Endothelial cell (in vitro differentiated cells): Measurements from ENCODE around the gene ATP5PF. TPM values are rescaled to one million over a fixed set of nuclear protein-coding genes. Genes with fewer than 3 reads are reported as not detected.

Experiments
- DNase-seq: peaks from one replicate; pipeline ENCODE4 v3.0.0; 2021; ENCODE audit warnings: low spot score
- H3K27ac Mint-ChIP-seq: one replicate; pipeline ENCODE4 v1.8.0; 2021; ENCODE audit warnings: mixed read lengths, inconsistent platforms; ENCODE audit not compliant: unreplicated experiment
- H3K27me3 Mint-ChIP-seq: one replicate; pipeline ENCODE4 v1.8.0; 2021; ENCODE audit warnings: mild to moderate bottlenecking, moderate library complexity, mixed read lengths, inconsistent platforms; ENCODE audit not compliant: unreplicated experiment
- H3K36me3 Mint-ChIP-seq: one replicate; pipeline ENCODE4 v1.8.0; 2021; ENCODE audit warnings: mild to moderate bottlenecking, low read depth, mixed read lengths, inconsistent platforms; ENCODE audit not compliant: unreplicated experiment
- H3K4me1 Mint-ChIP-seq: one replicate; pipeline ENCODE4 v1.8.0; 2021; ENCODE audit warnings: mild to moderate bottlenecking, mixed read lengths, inconsistent platforms; ENCODE audit not compliant: unreplicated experiment
- H3K4me3 Mint-ChIP-seq: one replicate; pipeline ENCODE4 v1.8.0; 2021; ENCODE audit warnings: mild to moderate bottlenecking, mixed read lengths, inconsistent platforms; ENCODE audit not compliant: unreplicated experiment
- H3K9me3 Mint-ChIP-seq: one replicate; pipeline ENCODE4 v1.8.0; 2021; ENCODE audit warnings: mixed read lengths, inconsistent platforms; ENCODE audit not compliant: unreplicated experiment
- total RNA-seq: library from RNA; stranded (reverse); fragmentation: NEBNext Ultra II Directional; extraction: Animal tissue kit (Norgen Biotek cat#: 25700); gene quantifications from one replicate; pipeline ENCODE4 v1.2.1, GENCODE V29; 2021; ENCODE audit not compliant: unreplicated experiment
- TF ChIP-seq, protein P1 (sequence below): fragments of 200-600 bp; sonication (generic); IDR thresholded peaks from one replicate; pipeline ENCODE4 v1.5.0; 2021; ENCODE audit warnings: antibody characterized with exemption; ENCODE audit not compliant: unreplicated experiment

Gene ATP5PF
- total RNA-seq, 1 donor from 2014 or later: 119 TPM

GRCh38 chr21:25756190-25756932 lies 21.7 kb upstream of the ATP5PF start:
- Mint-ChIP-seq H3K9me3 (no peaks in the 10 kb centered on the region), H3K4me3 (no peak overlapping the region), H3K27me3 (peaks cover 2% of the 10 kb centered on the region), H3K4me1 (peaks cover 17% of the 10 kb centered on the region), H3K27ac (no peak overlapping the region), H3K36me3 (peaks cover 7% of the 10 kb centered on the region)
- TF ChIP-seq, protein P1, sequence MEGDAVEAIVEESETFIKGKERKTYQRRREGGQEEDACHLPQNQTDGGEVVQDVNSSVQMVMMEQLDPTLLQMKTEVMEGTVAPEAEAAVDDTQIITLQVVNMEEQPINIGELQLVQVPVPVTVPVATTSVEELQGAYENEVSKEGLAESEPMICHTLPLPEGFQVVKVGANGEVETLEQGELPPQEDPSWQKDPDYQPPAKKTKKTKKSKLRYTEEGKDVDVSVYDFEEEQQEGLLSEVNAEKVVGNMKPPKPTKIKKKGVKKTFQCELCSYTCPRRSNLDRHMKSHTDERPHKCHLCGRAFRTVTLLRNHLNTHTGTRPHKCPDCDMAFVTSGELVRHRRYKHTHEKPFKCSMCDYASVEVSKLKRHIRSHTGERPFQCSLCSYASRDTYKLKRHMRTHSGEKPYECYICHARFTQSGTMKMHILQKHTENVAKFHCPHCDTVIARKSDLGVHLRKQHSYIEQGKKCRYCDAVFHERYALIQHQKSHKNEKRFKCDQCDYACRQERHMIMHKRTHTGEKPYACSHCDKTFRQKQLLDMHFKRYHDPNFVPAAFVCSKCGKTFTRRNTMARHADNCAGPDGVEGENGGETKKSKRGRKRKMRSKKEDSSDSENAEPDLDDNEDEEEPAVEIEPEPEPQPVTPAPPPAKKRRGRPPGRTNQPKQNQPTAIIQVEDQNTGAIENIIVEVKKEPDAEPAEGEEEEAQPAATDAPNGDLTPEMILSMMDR: no peak
- DNase-seq: no peak

DNA sequence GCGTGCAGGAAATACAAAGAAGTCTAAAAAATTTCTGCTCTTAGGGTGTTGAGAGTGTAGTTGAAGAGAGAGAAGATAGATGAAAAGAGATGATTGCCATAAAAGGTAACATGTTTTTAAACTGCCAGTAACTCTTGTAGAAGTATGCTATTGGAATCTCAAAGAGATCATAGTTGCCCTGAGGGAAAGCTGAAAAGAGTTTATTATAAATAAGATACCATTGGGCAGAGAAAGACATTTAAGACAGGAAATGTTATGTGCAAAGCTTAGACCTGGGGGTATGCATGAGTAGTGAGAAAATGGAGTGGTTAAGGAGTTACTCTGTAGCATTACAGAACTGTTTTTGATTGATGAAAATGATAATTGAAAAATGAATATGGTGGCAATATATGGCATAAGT lies 17.7 kb upstream of the ATP5PF start:
- Mint-ChIP-seq H3K27me3 (peaks cover 2% of the 10 kb centered on the region), H3K9me3 (no peaks in the 10 kb centered on the region), H3K36me3 (peaks cover 13% of the 10 kb centered on the region), H3K27ac (no peak overlapping the region), H3K4me3 (peak overlapping the region; percentile 22), H3K4me1 (peaks cover 15% of the 10 kb centered on the region)
- DNase-seq: no peak
- TF ChIP-seq, protein P1: no peak

GRCh38 chr21:25750085-25750484 lies 15.4 kb upstream of the ATP5PF start:
- no peak for DNase-seq
- Mint-ChIP-seq H3K36me3 (peaks cover 13% of the 10 kb centered on the region), H3K27ac (peak overlapping the region; percentile 42), H3K4me3 (no peak overlapping the region), H3K4me1 (no peaks in the 10 kb centered on the region), H3K9me3 (no peaks in the 10 kb centered on the region), H3K27me3 (no peaks in the 10 kb centered on the region)
- TF ChIP-seq, protein P1: no peak

GRCh38 chr21:25744854-25745253 lies 10.2 kb upstream of the ATP5PF start:
- Mint-ChIP-seq H3K36me3 (peaks cover 3% of the 10 kb centered on the region), H3K27ac (no peak overlapping the region), H3K27me3 (no peaks in the 10 kb centered on the region), H3K9me3 (no peaks in the 10 kb centered on the region), H3K4me1 (no peaks in the 10 kb centered on the region), H3K4me3 (no peak overlapping the region)
- TF ChIP-seq, protein P1: no peak
- no peak for DNase-seq

GRCh38 chr21:25742900-25743299 lies 8.2 kb upstream of the ATP5PF start:
- Mint-ChIP-seq H3K9me3 (no peaks in the 10 kb centered on the region), H3K36me3 (no peaks in the 10 kb centered on the region), H3K4me3 (no peak overlapping the region), H3K27me3 (no peaks in the 10 kb centered on the region), H3K4me1 (peaks cover 8% of the 10 kb centered on the region), H3K27ac (no peak overlapping the region)
- no peak for DNase-seq
- TF ChIP-seq, protein P1: no peak
